Measurements from ENCODE around the gene DDX5.

DNA sequence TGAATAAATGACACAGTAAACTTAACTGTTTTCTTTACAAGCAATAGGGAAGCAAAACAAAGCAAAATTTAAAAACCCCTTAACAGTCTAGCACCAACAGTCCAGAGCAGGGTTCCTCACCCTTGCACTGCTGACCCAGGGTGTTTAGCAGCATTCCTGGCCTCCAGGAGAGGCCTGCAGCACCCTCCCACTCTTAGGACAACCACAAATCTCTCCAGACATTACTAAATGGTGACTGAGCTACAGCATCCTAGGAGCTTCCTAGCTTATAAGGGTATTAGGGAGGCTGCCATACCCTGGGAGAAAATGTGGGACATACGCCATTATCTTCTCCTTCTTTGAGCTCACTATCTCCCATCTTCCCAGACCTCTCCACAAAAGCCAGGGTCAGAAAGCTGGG, 25.1 kb downstream of the DDX5 start:
- TF ChIP-seq POLR2A (IDR thresholded peaks at IDR 0.05), result no peak
- TF ChIP-seq, protein P1, sequence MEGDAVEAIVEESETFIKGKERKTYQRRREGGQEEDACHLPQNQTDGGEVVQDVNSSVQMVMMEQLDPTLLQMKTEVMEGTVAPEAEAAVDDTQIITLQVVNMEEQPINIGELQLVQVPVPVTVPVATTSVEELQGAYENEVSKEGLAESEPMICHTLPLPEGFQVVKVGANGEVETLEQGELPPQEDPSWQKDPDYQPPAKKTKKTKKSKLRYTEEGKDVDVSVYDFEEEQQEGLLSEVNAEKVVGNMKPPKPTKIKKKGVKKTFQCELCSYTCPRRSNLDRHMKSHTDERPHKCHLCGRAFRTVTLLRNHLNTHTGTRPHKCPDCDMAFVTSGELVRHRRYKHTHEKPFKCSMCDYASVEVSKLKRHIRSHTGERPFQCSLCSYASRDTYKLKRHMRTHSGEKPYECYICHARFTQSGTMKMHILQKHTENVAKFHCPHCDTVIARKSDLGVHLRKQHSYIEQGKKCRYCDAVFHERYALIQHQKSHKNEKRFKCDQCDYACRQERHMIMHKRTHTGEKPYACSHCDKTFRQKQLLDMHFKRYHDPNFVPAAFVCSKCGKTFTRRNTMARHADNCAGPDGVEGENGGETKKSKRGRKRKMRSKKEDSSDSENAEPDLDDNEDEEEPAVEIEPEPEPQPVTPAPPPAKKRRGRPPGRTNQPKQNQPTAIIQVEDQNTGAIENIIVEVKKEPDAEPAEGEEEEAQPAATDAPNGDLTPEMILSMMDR (IDR thresholded peaks at IDR 0.05), result no peak

Data from right lobe of liver (tissue), 4 donors.